Colonic mucosa (tissue), 4 donors: Measurements from ENCODE around the gene NAA35. TPM values are rescaled to one million over a fixed set of nuclear protein-coding genes. Genes with fewer than 3 reads are reported as not detected.

Source experiments
- DNase-seq: peaks from one replicate; pipeline ENCODE4 v3.0.0-alpha.2; 2020
- H3K27ac ChIP-seq: fragments of 200-600 bp; one replicate; pipeline ENCODE4 v1.8.0; 2021
- H3K27me3 ChIP-seq: fragments of 200-600 bp; one replicate; pipeline ENCODE4 v1.8.0; 2021
- H3K36me3 ChIP-seq: fragments of 200-600 bp; one replicate; pipeline ENCODE4 v1.8.0; 2021
- H3K4me1 ChIP-seq: fragments of 200-600 bp; one replicate; pipeline ENCODE4 v1.8.0; 2021; ENCODE audit warnings: mild to moderate bottlenecking
- H3K4me3 ChIP-seq: fragments of 200-600 bp; one replicate; pipeline ENCODE4 v1.8.0; 2021
- H3K9ac ChIP-seq, 2 donors: one replicate each; pipeline ENCODE4 v1.7.0; 2013; ENCODE audit warnings: control low read depth in 2 of 2, low read depth in 2 of 2, low read length in 2 of 2
- H3K9me3 ChIP-seq: fragments of 200-600 bp; one replicate; pipeline ENCODE4 v1.8.0; 2021
- CTCF ChIP-seq: fragments of 200-600 bp; IDR thresholded peaks from one replicate; pipeline ENCODE4 v1.8.0; 2022; ENCODE audit warnings: antibody characterized with exemption, mild to moderate bottlenecking
- intact Hi-C: fragments of 100-400 bp; cut with DNase I; formaldehyde crosslinking; loops from one replicate; pipeline ENCODE4 v1.14.1; 2022
- total RNA-seq, 2 donors: library from RNA; stranded (reverse); fragmentation: NEBNext Ultra II Directional in 1 of 2; extraction: Animal tissue kit (Norgen Biotek cat#: 25700) in 1 of 2; gene quantifications; one replicate each; pipeline ENCODE4 v1.2.1, GENCODE V29; 2021
- donor health status: healthy.
- donor health status: DM: no; HTN: no; CAD: no.
- donor health status: DM: no; HTN: no; CAD: no.

The NAA35 gene
- total RNA-seq, 2 donors from 2014 or later: 29.2 to 40.2 TPM

DNA sequence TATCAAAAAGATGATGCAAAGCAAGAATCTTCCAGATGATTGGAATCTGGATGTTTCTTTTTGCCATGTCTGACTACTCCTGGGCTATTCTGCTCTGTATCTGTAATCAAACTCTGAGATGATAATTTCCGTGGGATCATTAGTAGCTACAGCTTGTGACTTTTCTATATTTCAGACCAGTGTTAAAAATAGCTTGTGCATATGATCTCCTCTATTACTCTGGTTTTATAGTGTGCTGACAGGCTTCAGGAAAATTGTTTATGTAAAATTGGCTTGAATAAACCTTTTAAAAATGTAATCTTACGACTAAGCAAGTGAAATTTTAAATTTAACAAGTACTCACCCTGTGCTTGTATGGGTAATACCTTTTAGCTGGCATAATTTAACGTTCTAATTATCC lies 40.4 kb downstream of the NAA35 start:
- H3K27ac ChIP-seq: no peak overlapping the region
- H3K36me3 ChIP-seq: peaks cover 7% of the 10 kb centered on the region
- H3K27me3 ChIP-seq: no peaks in the 10 kb centered on the region
- H3K9me3 ChIP-seq: no peaks in the 10 kb centered on the region
- no peak for TF ChIP-seq CTCF
- H3K4me1 ChIP-seq: no peaks in the 10 kb centered on the region
- DNase-seq: no peak
- no peak overlapping the region for H3K4me3 ChIP-seq
- intact Hi-C loops: no loop called here
- H3K9ac ChIP-seq: no peak overlapping the region

DNA sequence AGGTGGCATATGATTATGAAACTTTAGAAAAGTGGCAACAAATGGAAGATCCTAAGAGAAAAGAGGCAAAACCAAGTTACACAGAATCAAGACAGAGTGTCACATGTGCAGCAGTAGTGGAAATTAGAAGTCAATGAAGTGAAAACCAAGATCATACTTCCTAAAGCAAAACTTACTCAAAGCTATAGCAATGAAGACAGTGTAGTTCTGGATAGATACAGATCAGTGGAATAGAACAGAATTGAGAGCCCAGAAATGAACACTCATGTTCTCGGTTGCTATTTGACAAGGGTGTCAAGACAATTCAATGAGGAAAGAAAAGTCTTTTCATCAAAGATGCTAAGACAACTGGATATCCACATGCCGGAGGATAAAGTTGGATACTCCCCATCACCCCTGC lies 43.5 kb downstream of the NAA35 start:
- intact Hi-C loops: no loop called here
- no peaks in the 10 kb centered on the region for H3K4me1 ChIP-seq
- H3K36me3 ChIP-seq: peaks cover 14% of the 10 kb centered on the region
- H3K27me3 ChIP-seq: no peaks in the 10 kb centered on the region
- no peak for DNase-seq
- no peak for TF ChIP-seq CTCF
- no peak overlapping the region for H3K27ac ChIP-seq
- no peak overlapping the region for H3K4me3 ChIP-seq
- no peaks in the 10 kb centered on the region for H3K9me3 ChIP-seq
- no peak overlapping the region for H3K9ac ChIP-seq

GRCh38 chr9:85987236-85987635 lies 46.3 kb downstream of the NAA35 start:
- intact Hi-C loops: no loop called here
- H3K36me3 ChIP-seq: peaks cover 7% of the 10 kb centered on the region
- H3K4me1 ChIP-seq: no peaks in the 10 kb centered on the region
- H3K9ac ChIP-seq: no peak overlapping the region
- H3K9me3 ChIP-seq: no peaks in the 10 kb centered on the region
- H3K27me3 ChIP-seq: no peaks in the 10 kb centered on the region
- no peak overlapping the region for H3K4me3 ChIP-seq
- H3K27ac ChIP-seq: no peak overlapping the region
- no peak for DNase-seq
- no peak for TF ChIP-seq CTCF

DNA sequence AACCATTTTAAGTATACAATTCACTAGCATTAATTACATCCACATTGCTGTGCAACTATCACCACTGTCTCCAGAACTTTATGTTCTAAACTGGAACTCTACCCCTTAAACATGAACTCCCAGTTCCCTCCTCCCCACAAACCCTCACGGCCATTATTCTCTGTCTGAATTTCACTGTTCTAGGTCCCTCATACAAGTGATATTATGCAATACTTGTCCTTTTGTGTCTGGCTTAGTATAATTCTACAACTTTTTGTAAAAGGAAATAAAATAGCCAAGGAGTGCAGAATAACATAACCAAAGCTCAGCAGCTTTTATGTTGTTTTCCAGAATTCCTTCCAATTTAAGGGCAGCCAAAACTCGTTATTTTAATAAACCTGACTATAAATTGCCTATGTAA lies 53.2 kb downstream of the NAA35 start:
- Histone ChIP-seq H3K36me3 (no peaks in the 10 kb centered on the region), H3K4me1 (no peaks in the 10 kb centered on the region), H3K27ac (no peak overlapping the region), H3K9ac (no peak overlapping the region), H3K4me3 (no peak overlapping the region), H3K27me3 (no peaks in the 10 kb centered on the region), H3K9me3 (no peaks in the 10 kb centered on the region)
- no peak for TF ChIP-seq CTCF
- intact Hi-C loops: no loop called here
- DNase-seq: no peak

- Histone ChIP-seq H3K27ac (no peak overlapping the region), H3K9ac (no peak overlapping the region), H3K27me3 (no peaks in the 10 kb centered on the region), H3K36me3 (no peaks in the 10 kb centered on the region), H3K4me1 (no peaks in the 10 kb centered on the region), H3K4me3 (no peak overlapping the region), H3K9me3 (no peaks in the 10 kb centered on the region)
- intact Hi-C loops: no loop called here
- no peak for DNase-seq
- no peak for TF ChIP-seq CTCF
These were observed 54.2 kb downstream of the NAA35 start for GRCh38 chr9:85995097-85995496.

- TF ChIP-seq CTCF: no peak
- H3K27ac ChIP-seq: no peak overlapping the region
- no peak for DNase-seq
- H3K36me3 ChIP-seq: no peaks in the 10 kb centered on the region
- no peaks in the 10 kb centered on the region for H3K9me3 ChIP-seq
- H3K9ac ChIP-seq: no peak overlapping the region
- no peaks in the 10 kb centered on the region for H3K27me3 ChIP-seq
- intact Hi-C loops: no loop called here
- H3K4me3 ChIP-seq: no peak overlapping the region
- no peaks in the 10 kb centered on the region for H3K4me1 ChIP-seq
These were observed 54.7 kb downstream of the NAA35 start for GRCh38 chr9:85995599-85995998.
